Neural cell (in vitro differentiated cells): ENCODE results near the gene PAK1. TPM values are rescaled to one million over a fixed set of nuclear protein-coding genes. Genes with fewer than 3 reads are reported as not detected.

Experiments
- H2AFZ ChIP-seq: fragments of 200-600, 300-800 bp; sonication (generic), shearing (Covaris generic); 2 replicates; pipeline ENCODE4 v1.6.0; 2014; ENCODE audit warnings: low read depth, mild to moderate bottlenecking, antibody characterized with exemption, low read length, moderate library complexity
- H3F3A ChIP-seq: fragments of 200-600 bp; shearing (Covaris generic); 2 replicates; pipeline ENCODE4 v1.6.1; 2016; ENCODE audit warnings: mild to moderate bottlenecking, moderate library complexity, mixed read lengths, antibody characterized with exemption, low read length; ENCODE audit not compliant: insufficient read depth, poor library complexity, severe bottlenecking
- H3K27ac ChIP-seq: fragments of 200-600, 300-800 bp; sonication (generic), shearing (Covaris generic); 2 replicates; pipeline ENCODE4 v1.5.1; 2014; ENCODE audit warnings: mild to moderate bottlenecking, low read length, moderate library complexity
- H3K27me3 ChIP-seq: fragments of 300-800, 200-600 bp; sonication (generic), shearing (Covaris generic); 2 replicates; pipeline ENCODE4 v1.6.0; 2014; ENCODE audit warnings: mild to moderate bottlenecking, low read depth, low read length, moderate library complexity; ENCODE audit not compliant: insufficient read depth
- H3K36me3 ChIP-seq: fragments of 300-800, 200-600 bp; sonication (generic), shearing (Covaris generic); 2 replicates; pipeline ENCODE4 v1.5.1; 2014; ENCODE audit warnings: mild to moderate bottlenecking, antibody characterized with exemption, low read length, moderate library complexity; ENCODE audit not compliant: insufficient read depth
- H3K4me2 ChIP-seq: fragments of 300-800, 200-600 bp; sonication (generic), shearing (Covaris generic); 2 replicates; pipeline ENCODE4 v1.6.0; 2014; ENCODE audit warnings: mild to moderate bottlenecking, low read length
- H3K4me3 ChIP-seq: fragments of 300-800, 200-600 bp; sonication (generic), shearing (Covaris generic); 2 replicates; pipeline ENCODE4 v1.5.1; 2014; ENCODE audit warnings: mild to moderate bottlenecking, low read length, moderate library complexity
- H3K79me2 ChIP-seq: fragments of 200-600 bp; shearing (Covaris generic); replicated peaks from 2 replicates; pipeline ENCODE4 v1.6.0; 2014; ENCODE audit warnings: mild to moderate bottlenecking, low read length, moderate library complexity; ENCODE audit not compliant: insufficient read depth
- H3K9ac ChIP-seq: fragments of 300-800, 200-600 bp; sonication (generic), shearing (Covaris generic); 2 replicates; pipeline ENCODE4 v1.6.1; 2016; ENCODE audit warnings: mild to moderate bottlenecking, low read length, mixed read lengths
- H3K9me2 ChIP-seq: fragments of 200-600 bp; shearing (Covaris generic); 2 replicates; pipeline ENCODE4 v1.6.1; 2016; ENCODE audit warnings: mild to moderate bottlenecking, low read length, mixed read lengths; ENCODE audit not compliant: insufficient read depth
- H3K9me3 ChIP-seq: fragments of 200-600, 300-800 bp; sonication (generic), shearing (Covaris generic); 2 replicates; pipeline ENCODE4 v1.6.1; 2016; ENCODE audit warnings: mild to moderate bottlenecking, mixed run types, low read length, moderate library complexity, mixed read lengths
- H4K20me1 ChIP-seq: fragments of 200-600 bp; shearing (Covaris generic); 2 replicates; pipeline ENCODE4 v1.6.1; 2016; ENCODE audit warnings: mild to moderate bottlenecking, mixed run types; ENCODE audit not compliant: insufficient read depth
- CTCF ChIP-seq: fragments of 450-650 bp; IDR thresholded peaks from 2 replicates; pipeline ENCODE4 v1.5.1; 2014; ENCODE audit warnings: antibody characterized with exemption, mild to moderate bottlenecking, moderate library complexity; ENCODE audit not compliant: poor library complexity, severe bottlenecking
- EP300 ChIP-seq: fragments of 450-650 bp; conservative IDR thresholded peaks from 2 replicates; pipeline ENCODE4 v1.6.1; 2014; ENCODE audit warnings: antibody characterized with exemption, mild to moderate bottlenecking, moderate library complexity; ENCODE audit not compliant: poor library complexity, severe bottlenecking
- EZH2 ChIP-seq: fragments of 200-600, 300-800 bp; shearing (Covaris generic), sonication (generic); IDR thresholded peaks from 2 replicates; pipeline ENCODE4 v1.6.1; 2014; ENCODE audit warnings: antibody characterized with exemption, low read length, borderline replicate concordance, mild to moderate bottlenecking; ENCODE audit not compliant: insufficient read depth, poor library complexity, severe bottlenecking
- MXI1 ChIP-seq: fragments of 450-650 bp; conservative IDR thresholded peaks from 2 replicates; pipeline ENCODE4 v1.6.1; 2014; ENCODE audit warnings: antibody characterized with exemption, mild to moderate bottlenecking; ENCODE audit not compliant: poor library complexity, severe bottlenecking
- POLR2AphosphoS5 ChIP-seq: IDR thresholded peaks from 2 replicates; pipeline ENCODE4 v1.6.1; 2012
- RAD21 ChIP-seq: fragments of 450-650 bp; conservative IDR thresholded peaks from 2 replicates; pipeline ENCODE4 v1.6.1; 2014; ENCODE audit warnings: antibody characterized with exemption, mild to moderate bottlenecking, moderate library complexity
- SMC3 ChIP-seq: fragments of 450-650 bp; conservative IDR thresholded peaks from 2 replicates; pipeline ENCODE4 v1.6.1; 2014; ENCODE audit warnings: antibody characterized with exemption, mild to moderate bottlenecking, moderate library complexity; ENCODE audit not compliant: poor library complexity
- TAF1 ChIP-seq: IDR thresholded peaks from 2 replicates; pipeline ENCODE4 v1.6.1; 2012; ENCODE audit warnings: low read depth
- polyA plus RNA-seq: library from polyadenylated mRNA; depleted of rRNA; stranded (reverse); fragments of >200 nt; gene quantifications from 2 replicates; pipeline ENCODE4 v1.2.3, GENCODE V29; 2014
- TF ChIP-seq, protein P1 (sequence below): IDR thresholded peaks from 2 replicates; pipeline ENCODE4 v1.6.1; 2012; ENCODE audit warnings: borderline replicate concordance

PAK1 gene
- polyA plus RNA-seq, 1 donor from 2014 or later: 65.2 TPM

DNA sequence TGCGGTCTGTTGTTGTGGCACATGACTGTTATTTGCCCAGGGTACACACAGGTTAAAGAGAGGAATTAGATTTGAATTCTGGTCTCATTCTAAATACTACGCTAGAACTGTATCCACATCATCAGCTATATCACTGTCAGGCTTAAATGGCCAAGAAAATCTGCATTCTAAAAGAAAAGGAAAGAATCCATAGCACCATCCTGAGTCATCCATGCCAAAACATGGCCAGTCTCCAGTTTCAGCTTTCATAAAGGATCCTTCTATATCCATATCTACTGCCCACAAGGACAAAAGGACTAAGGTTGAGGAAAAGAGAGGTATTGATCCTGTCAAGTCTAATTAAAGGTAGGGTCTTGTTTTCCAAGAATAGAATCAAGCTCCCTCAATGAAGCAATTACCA, 98.8 kb downstream of the PAK1 start:
- Histone ChIP-seq H3K9ac (no peak overlapping the region), H4K20me1 (no peaks in the 10 kb centered on the region), H3K4me3 (no peak overlapping the region), H3K9me2 (no peaks in the 10 kb centered on the region), H3K36me3 (peaks cover 6% of the 10 kb centered on the region), H3K9me3 (no peaks in the 10 kb centered on the region), H3K4me2 (no peak overlapping the region), H3F3A (no peaks in the 10 kb centered on the region), H3K27ac (no peak overlapping the region), H2AFZ (no peak overlapping the region), H3K79me2 (no peaks in the 10 kb centered on the region), H3K27me3 (no peaks in the 10 kb centered on the region)
- TF ChIP-seq POLR2AphosphoS5: no peak
- no peak for TF ChIP-seq SMC3
- TF ChIP-seq EP300: no peak
- no peak for TF ChIP-seq MXI1
- no peak for TF ChIP-seq CTCF
- no peak for TF ChIP-seq TAF1
- no peak for TF ChIP-seq RAD21
- TF ChIP-seq, protein P1, sequence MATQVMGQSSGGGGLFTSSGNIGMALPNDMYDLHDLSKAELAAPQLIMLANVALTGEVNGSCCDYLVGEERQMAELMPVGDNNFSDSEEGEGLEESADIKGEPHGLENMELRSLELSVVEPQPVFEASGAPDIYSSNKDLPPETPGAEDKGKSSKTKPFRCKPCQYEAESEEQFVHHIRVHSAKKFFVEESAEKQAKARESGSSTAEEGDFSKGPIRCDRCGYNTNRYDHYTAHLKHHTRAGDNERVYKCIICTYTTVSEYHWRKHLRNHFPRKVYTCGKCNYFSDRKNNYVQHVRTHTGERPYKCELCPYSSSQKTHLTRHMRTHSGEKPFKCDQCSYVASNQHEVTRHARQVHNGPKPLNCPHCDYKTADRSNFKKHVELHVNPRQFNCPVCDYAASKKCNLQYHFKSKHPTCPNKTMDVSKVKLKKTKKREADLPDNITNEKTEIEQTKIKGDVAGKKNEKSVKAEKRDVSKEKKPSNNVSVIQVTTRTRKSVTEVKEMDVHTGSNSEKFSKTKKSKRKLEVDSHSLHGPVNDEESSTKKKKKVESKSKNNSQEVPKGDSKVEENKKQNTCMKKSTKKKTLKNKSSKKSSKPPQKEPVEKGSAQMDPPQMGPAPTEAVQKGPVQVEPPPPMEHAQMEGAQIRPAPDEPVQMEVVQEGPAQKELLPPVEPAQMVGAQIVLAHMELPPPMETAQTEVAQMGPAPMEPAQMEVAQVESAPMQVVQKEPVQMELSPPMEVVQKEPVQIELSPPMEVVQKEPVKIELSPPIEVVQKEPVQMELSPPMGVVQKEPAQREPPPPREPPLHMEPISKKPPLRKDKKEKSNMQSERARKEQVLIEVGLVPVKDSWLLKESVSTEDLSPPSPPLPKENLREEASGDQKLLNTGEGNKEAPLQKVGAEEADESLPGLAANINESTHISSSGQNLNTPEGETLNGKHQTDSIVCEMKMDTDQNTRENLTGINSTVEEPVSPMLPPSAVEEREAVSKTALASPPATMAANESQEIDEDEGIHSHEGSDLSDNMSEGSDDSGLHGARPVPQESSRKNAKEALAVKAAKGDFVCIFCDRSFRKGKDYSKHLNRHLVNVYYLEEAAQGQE: no peak
- no peak for TF ChIP-seq EZH2

DNA sequence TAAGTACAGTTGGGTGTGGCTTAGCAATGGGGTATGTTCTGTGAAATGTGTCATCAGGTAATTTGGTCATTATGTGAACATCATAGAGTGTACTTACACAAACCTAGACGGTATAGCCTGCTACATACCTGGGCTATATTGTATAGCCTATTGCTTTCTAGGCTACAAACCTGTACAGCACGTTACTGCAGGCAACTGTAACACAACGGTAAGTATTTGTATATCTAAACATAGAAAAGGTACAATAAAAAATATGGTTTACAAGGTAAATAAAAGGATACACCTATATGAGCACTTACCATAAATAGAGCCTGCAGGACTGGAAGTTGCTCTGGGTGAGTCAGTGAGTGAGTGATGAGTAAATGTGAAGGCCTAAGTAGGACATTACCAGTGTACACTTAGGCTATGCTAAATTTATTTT, 99.3 kb downstream of the PAK1 start:
- H3K27me3 ChIP-seq: no peaks in the 10 kb centered on the region
- H3K79me2 ChIP-seq: no peaks in the 10 kb centered on the region
- H3K36me3 ChIP-seq: peaks cover 6% of the 10 kb centered on the region
- H4K20me1 ChIP-seq: no peaks in the 10 kb centered on the region
- H3K4me2 ChIP-seq: no peak overlapping the region
- no peak overlapping the region for H3K4me3 ChIP-seq
- no peaks in the 10 kb centered on the region for H3K9me3 ChIP-seq
- no peak overlapping the region for H3K9ac ChIP-seq
- no peaks in the 10 kb centered on the region for H3F3A ChIP-seq
- no peaks in the 10 kb centered on the region for H3K9me2 ChIP-seq
- TF ChIP-seq TAF1 (no peak), EZH2 (no peak), MXI1 (no peak), SMC3 (no peak), RAD21 (no peak), CTCF (no peak), POLR2AphosphoS5 (no peak), EP300 (no peak)
- TF ChIP-seq, protein P1: no peak
- H2AFZ ChIP-seq: no peak overlapping the region
- H3K27ac ChIP-seq: no peak overlapping the region
